ENCODE measurements around the gene CD300LF.
A peak's percentile ranks its signal among the peaks of the same experiment; 100 is the strongest.

CD300LF gene

GRCh38 chr17:74691151-74691550, 21.6 kb downstream of the CD300LF start:
- no peak for DNase-seq (ENCODE audit: low read depth in 2 of 2, low spot score in 1 of 2)

DNA sequence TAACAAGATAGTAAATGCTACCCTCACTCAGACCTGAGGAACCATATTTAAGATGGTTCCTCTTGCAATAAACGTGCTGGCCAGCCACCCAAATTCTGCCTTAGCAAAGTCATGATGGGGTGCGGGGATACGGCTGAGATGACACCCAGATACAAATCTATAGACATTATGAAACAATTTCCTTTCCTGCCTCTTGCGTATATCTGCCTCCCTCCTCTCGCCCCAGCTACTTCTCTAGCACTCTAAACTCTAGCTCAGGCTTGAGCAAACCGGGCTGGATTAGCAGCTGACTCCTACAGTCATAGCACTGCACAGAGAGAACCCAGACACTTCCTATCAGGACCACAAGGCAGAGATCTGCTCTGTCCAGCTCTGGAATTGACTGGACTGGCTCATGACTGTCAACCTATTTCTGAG, 22.3 kb downstream of the CD300LF start:
- DNase-seq (ENCODE audit: low read depth in 2 of 2, low spot score in 1 of 2) = no peak

- no peak for DNase-seq (ENCODE audit: low read depth in 2 of 2, low spot score in 1 of 2)
Measured at GRCh38 chr17:74687886-74688285, 24.8 kb downstream of the CD300LF start.

GRCh38 chr17:74686761-74687160, 26.0 kb downstream of the CD300LF start:
- DNase-seq (ENCODE audit: low read depth in 2 of 2, low spot score in 1 of 2) = no peak

GRCh38 chr17:74682471-74683190, 30.1 kb downstream of the CD300LF start:
- DNase-seq (ENCODE audit: low read depth in 2 of 2, low spot score in 1 of 2) = no peak

DNA sequence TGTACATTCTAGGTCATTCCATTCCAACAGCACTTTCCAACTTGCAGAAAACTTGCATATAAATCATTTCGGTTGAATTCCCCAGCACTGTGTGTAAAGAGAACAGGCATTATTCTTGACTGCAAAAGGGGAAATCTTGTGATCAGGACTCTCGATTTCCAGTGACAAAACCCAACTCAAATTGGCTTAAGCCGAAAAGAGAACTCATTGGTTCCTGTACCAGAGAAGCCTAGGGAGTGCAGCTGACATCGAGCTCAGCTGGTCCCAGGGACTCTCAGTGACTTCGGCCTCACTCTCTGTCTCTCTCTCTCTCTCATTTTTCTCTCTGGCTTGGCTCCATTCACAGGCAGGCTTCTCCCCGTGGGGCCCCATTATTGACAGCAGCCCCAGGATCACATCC, 30.7 kb downstream of the CD300LF start:
- no peak for DNase-seq (ENCODE audit: low read depth in 2 of 2, low spot score in 1 of 2)

DNA sequence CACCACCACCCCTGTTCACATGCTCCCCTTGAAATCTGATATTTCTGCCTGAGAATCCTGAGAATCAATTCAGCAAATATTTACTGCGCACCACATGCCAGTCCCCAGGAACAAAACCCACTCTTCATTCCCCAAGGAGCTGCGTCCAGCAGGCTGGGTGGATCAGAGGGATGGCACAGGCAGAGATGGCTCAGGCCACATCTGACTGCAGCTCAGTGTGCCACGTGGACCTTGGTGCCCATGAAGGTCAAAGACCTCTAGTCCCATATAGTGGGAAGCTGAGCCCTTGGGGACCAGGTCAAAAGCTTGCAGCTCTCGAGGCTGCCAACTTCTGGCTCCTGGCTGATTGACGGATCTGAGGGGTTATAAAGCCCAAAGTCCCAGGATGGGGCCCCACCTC, 31.8 kb downstream of the CD300LF start:
- no peak for DNase-seq (ENCODE audit: low read depth in 2 of 2, low spot score in 1 of 2)

GRCh38 chr17:74680213-74680612, 32.5 kb downstream of the CD300LF start:
- DNase-seq (ENCODE audit: low read depth in 2 of 2, low spot score in 1 of 2) = no peak

DNA sequence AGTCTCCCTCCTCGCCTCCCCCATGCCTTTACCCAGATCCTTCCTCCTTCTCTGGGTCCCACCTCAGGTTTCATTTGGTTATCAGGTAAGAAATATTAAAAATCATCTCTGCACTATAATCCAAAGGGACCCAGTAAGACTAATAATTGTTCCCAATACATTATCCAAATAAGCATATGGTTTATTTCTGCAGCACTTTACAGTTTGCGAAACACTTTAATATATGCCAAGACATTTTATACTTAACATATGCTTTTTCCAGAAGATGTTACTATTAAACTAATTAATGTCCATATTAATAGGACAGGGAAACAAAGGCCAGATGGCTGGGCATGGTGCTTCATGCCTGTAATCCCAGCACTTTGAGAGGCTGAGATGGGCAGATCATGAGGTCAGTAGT, 33.3 kb downstream of the CD300LF start:
- no peak for DNase-seq (ENCODE audit: low read depth in 2 of 2, low spot score in 1 of 2)

DNA sequence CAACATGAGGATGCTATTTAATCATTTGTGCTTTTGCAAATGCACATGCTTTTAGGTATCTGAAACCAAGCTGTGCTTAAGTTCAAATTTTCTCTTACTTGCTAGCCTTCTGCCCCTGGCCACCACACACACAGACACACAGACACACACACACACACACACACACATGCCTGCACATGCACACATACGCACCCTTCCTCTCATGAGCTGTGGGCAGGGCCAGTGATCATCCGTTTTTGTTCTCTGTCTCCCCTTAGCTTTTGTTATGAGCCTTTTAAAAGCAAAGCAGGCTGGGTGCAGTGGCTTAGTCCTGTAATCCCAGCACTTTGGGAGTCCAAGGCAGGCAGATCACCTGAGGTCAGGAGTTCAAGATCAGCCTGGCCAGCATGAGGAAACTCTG, 34.2 kb downstream of the CD300LF start:
- no peak for DNase-seq (ENCODE audit: low read depth in 2 of 2, low spot score in 1 of 2)

DNA sequence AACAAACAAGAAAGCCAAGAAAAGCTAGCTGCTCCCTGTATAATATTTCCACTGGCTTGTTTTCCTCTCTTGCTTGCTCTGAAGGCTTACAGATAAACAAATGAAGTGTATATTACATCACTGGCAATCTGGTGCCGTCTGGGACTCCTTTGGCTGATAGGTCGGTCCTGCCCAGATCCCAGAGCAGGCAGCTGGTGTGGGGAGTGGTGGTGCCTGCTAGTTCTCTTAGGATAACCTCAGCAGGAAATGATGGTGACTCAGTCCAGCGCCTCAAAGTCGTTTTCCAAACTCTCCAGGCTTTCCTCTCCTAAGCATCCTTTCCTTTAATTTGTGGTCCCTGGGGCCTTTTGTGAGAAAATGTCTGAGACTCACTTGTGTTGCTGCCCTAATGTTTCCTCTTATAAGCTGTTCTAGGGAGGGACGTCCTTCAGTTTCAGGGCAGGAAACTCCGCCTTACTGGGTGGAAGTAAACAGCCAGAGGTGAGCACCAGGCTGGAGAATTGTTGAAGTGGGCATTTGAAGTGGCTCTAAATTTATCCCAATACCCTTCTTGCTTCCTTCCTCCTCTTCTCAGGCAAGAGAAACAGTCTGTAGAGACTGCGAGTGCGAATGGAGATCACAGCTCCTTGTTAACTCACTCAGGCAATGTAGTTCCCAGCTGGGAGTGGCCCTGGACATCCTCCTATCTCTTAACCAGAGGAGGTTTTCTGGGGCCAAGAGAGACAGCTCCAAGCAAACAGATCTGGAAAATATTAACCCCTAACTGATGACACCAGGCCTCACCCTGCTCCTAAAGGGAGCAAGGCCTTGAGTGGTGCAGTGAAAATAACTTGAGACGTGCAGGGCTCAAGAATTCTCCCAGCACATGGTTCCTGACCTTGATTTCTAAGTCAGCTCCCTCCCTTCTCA, 34.9 kb downstream of the CD300LF start:
- no peak for DNase-seq (ENCODE audit: low read depth in 2 of 2, low spot score in 1 of 2)

GRCh38 chr17:74671031-74671771, 41.5 kb downstream of the CD300LF start:
- DNase-seq (ENCODE audit: low read depth in 2 of 2, low spot score in 1 of 2) = peak; percentile 24 to 37

GRCh38 chr17:74670329-74670728, 42.4 kb downstream of the CD300LF start:
- no peak for DNase-seq (ENCODE audit: low read depth in 2 of 2, low spot score in 1 of 2)

DNA sequence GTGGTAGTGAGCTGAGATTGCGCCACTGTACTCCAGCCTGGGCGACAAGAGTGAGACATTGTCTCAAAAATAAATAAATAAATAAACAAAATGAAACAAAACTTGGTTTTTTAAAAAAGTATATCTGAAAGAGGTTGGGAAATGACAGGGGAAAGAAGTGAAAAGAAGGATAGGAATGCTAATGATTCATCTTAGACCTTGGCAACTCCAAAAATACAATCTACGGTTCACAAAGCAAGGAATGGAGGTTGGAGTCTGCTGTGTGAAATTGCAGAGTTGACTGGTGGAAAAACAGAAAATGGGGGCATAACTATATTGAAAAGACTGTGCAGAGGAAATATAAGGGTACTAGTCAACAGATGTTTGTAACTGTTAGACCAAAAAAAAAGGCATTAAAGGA, 49.2 kb downstream of the CD300LF start:
- DNase-seq (ENCODE audit: low read depth in 2 of 2, low spot score in 1 of 2) = no peak

- no peak for DNase-seq (ENCODE audit: low read depth in 2 of 2, low spot score in 1 of 2)
Measured at GRCh38 chr17:74659889-74660288, 52.8 kb downstream of the CD300LF start.

- DNase-seq (ENCODE audit: low read depth in 2 of 2, low spot score in 1 of 2) = no peak
Measured at GRCh38 chr17:74658620-74659019, 54.1 kb downstream of the CD300LF start.

DNA sequence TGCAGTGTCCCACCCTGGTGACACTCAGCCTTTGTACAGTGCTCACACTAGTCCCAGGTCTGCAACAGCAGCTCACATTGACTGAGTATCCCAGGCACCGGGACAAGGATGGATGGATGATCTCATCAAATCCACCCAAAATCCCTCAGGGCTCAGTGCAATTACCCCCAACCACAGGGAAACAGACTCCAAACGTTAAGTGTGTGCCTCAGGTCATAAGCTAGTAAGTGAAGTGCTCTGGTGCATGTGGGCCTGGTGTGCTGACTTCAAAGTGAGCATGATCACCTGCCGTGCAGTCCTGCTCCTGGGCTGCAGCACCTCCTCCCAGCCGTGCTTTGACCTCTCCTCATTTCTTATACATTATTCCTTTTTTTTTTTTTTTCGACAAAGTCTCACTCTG, 58.0 kb downstream of the CD300LF start:
- no peak for DNase-seq (ENCODE audit: low read depth in 2 of 2, low spot score in 1 of 2)

DNA sequence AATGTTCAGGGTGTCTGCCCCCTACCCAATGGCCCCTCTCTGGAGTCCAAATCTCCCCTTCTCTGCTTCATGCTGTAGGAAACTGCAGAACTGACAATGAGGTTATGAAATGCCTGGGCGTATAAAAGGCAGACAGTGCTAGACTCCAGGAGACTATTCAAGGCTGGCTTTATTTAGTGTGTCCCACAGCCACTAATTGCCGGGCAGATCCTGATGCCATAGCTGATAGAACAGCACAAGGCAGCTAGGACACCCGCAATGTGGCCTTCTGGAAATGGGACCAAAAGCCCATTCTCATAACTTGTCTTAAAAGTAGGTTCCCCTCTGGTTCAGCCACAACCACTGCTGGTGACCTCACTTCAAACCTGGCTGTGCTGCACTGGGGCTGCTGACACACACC, 60.7 kb downstream of the CD300LF start:
- no peak for DNase-seq (ENCODE audit: low read depth in 2 of 2, low spot score in 1 of 2)

- DNase-seq (ENCODE audit: low read depth in 2 of 2, low spot score in 1 of 2) = no peak
Measured at GRCh38 chr17:74649909-74650308, 62.8 kb downstream of the CD300LF start.

- DNase-seq (ENCODE audit: low read depth in 2 of 2, low spot score in 1 of 2) = no peak
Measured at GRCh38 chr17:74647871-74648672, 64.7 kb downstream of the CD300LF start.

DNA sequence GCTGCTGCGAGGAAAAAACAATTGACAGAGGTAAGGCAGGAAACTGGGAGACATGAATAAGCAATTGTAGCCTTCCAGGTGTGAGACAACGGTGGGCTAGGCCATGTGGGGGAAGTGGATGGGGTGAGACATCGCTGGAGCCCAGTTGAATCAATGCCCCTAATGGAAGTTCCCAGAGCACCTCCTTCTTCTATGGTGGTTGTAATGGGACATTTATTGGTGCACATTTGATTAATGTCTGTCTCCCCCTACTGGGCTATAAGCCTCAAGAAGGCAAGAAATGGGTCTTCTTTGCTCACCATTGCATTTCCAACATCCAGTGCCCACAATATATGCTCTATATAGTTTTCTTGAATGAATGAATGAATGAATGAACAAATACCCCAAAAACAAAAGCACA, 66.5 kb downstream of the CD300LF start:
- DNase-seq (ENCODE audit: low read depth in 2 of 2, low spot score in 1 of 2) = no peak
